Activated CD4-positive, alpha-beta T cell treated with anti-CD3 and anti-CD28 coated beads, Interleukin-2, amount 10 ng/mL, durations not matched to agents 24 days and 14 days (primary cell): ENCODE results near the gene MAGI2. TPM values are rescaled to one million over a fixed set of nuclear protein-coding genes. Genes with fewer than 3 reads are reported as not detected.

Source experiments
- DNase-seq: peaks from one replicate; pipeline ENCODE4 v3.0.0; 2022
- H3K27ac Mint-ChIP-seq: one replicate; pipeline ENCODE4 v1.8.0; 2022; ENCODE audit warnings: mild to moderate bottlenecking, mixed read lengths
- H3K27me3 Mint-ChIP-seq: one replicate; pipeline ENCODE4 v1.8.0; 2022; ENCODE audit warnings: mixed read lengths
- H3K36me3 Mint-ChIP-seq: one replicate; pipeline ENCODE4 v1.8.0; 2022; ENCODE audit warnings: low read depth, mild to moderate bottlenecking, mixed read lengths
- H3K4me1 Mint-ChIP-seq: one replicate; pipeline ENCODE4 v1.8.0; 2021; ENCODE audit warnings: mixed read lengths
- H3K4me3 Mint-ChIP-seq: one replicate; pipeline ENCODE4 v1.8.0; 2022; ENCODE audit warnings: mild to moderate bottlenecking, moderate library complexity, mixed read lengths
- H3K9me3 Mint-ChIP-seq: one replicate; pipeline ENCODE4 v1.8.0; 2021; ENCODE audit warnings: mixed read lengths
- intact Hi-C: fragments of 100-400 bp; cut with micrococcal nuclease; formaldehyde crosslinking; loops from one replicate; pipeline ENCODE4 v1.15.1; 2023
- total RNA-seq: library from RNA; stranded (reverse); gene quantifications from 2 replicates; pipeline ENCODE4 v1.2.3, GENCODE V29; 2022

Gene MAGI2
- total RNA-seq, 1 donor from 2014 or later, result 0.12 TPM

GRCh38 chr7:78924581-78924980, 528.9 kb downstream of the MAGI2 start:
- no peaks in the 10 kb centered on the region for H3K4me1 Mint-ChIP-seq
- no peaks in the 10 kb centered on the region for H3K36me3 Mint-ChIP-seq
- no peaks in the 10 kb centered on the region for H3K9me3 Mint-ChIP-seq
- no peak overlapping the region for H3K27ac Mint-ChIP-seq
- H3K4me3 Mint-ChIP-seq, result no peak overlapping the region
- intact Hi-C loops, result no loop called here
- DNase-seq, result no peak
- no peaks in the 10 kb centered on the region for H3K27me3 Mint-ChIP-seq

GRCh38 chr7:78912781-78913180, 540.7 kb downstream of the MAGI2 start:
- Mint-ChIP-seq H3K9me3 (no peaks in the 10 kb centered on the region), H3K4me1 (no peaks in the 10 kb centered on the region), H3K36me3 (no peaks in the 10 kb centered on the region), H3K27me3 (no peaks in the 10 kb centered on the region), H3K4me3 (no peak overlapping the region), H3K27ac (no peak overlapping the region)
- DNase-seq, result no peak
- intact Hi-C loops, result no loop called here

- no peaks in the 10 kb centered on the region for H3K36me3 Mint-ChIP-seq
- no peak overlapping the region for H3K4me3 Mint-ChIP-seq
- no peak for DNase-seq
- intact Hi-C loops, result no loop called here
- H3K4me1 Mint-ChIP-seq, result no peaks in the 10 kb centered on the region
- no peak overlapping the region for H3K27ac Mint-ChIP-seq
- no peaks in the 10 kb centered on the region for H3K27me3 Mint-ChIP-seq
- no peaks in the 10 kb centered on the region for H3K9me3 Mint-ChIP-seq
Observed at GRCh38 chr7:78906735-78907134, 546.7 kb downstream of the MAGI2 start.

- Mint-ChIP-seq H3K4me3 (no peak overlapping the region), H3K9me3 (no peaks in the 10 kb centered on the region), H3K27ac (no peak overlapping the region), H3K4me1 (no peaks in the 10 kb centered on the region), H3K27me3 (no peaks in the 10 kb centered on the region), H3K36me3 (no peaks in the 10 kb centered on the region)
- DNase-seq, result no peak
- intact Hi-C loops, result no loop called here
Observed at GRCh38 chr7:78905436-78905835, 548.0 kb downstream of the MAGI2 start.

- H3K27ac Mint-ChIP-seq, result no peak overlapping the region
- no peaks in the 10 kb centered on the region for H3K9me3 Mint-ChIP-seq
- DNase-seq, result no peak
- no peaks in the 10 kb centered on the region for H3K36me3 Mint-ChIP-seq
- no peak overlapping the region for H3K4me3 Mint-ChIP-seq
- intact Hi-C loops, result no loop called here
- no peaks in the 10 kb centered on the region for H3K4me1 Mint-ChIP-seq
- H3K27me3 Mint-ChIP-seq, result no peaks in the 10 kb centered on the region
Observed at GRCh38 chr7:78904983-78905382, 548.5 kb downstream of the MAGI2 start.

- Mint-ChIP-seq H3K36me3 (no peaks in the 10 kb centered on the region), H3K4me3 (no peak overlapping the region), H3K27me3 (no peaks in the 10 kb centered on the region), H3K9me3 (no peaks in the 10 kb centered on the region), H3K4me1 (no peaks in the 10 kb centered on the region), H3K27ac (no peak overlapping the region)
- DNase-seq, result no peak
- intact Hi-C loops, result no loop called here
Observed at GRCh38 chr7:78901566-78901965, 551.9 kb downstream of the MAGI2 start.

GRCh38 chr7:78900806-78901205, 552.7 kb downstream of the MAGI2 start:
- intact Hi-C loops, result no loop called here
- H3K27ac Mint-ChIP-seq, result no peak overlapping the region
- H3K36me3 Mint-ChIP-seq, result no peaks in the 10 kb centered on the region
- no peaks in the 10 kb centered on the region for H3K4me1 Mint-ChIP-seq
- no peak overlapping the region for H3K4me3 Mint-ChIP-seq
- no peaks in the 10 kb centered on the region for H3K9me3 Mint-ChIP-seq
- no peaks in the 10 kb centered on the region for H3K27me3 Mint-ChIP-seq
- no peak for DNase-seq

GRCh38 chr7:78895393-78895792, 558.1 kb downstream of the MAGI2 start:
- no peak overlapping the region for H3K4me3 Mint-ChIP-seq
- no peaks in the 10 kb centered on the region for H3K27me3 Mint-ChIP-seq
- H3K36me3 Mint-ChIP-seq, result no peaks in the 10 kb centered on the region
- no peaks in the 10 kb centered on the region for H3K4me1 Mint-ChIP-seq
- DNase-seq, result no peak
- no peak overlapping the region for H3K27ac Mint-ChIP-seq
- intact Hi-C loops, result no loop called here
- no peaks in the 10 kb centered on the region for H3K9me3 Mint-ChIP-seq

- no peaks in the 10 kb centered on the region for H3K27me3 Mint-ChIP-seq
- H3K4me1 Mint-ChIP-seq, result no peaks in the 10 kb centered on the region
- H3K27ac Mint-ChIP-seq, result no peak overlapping the region
- intact Hi-C loops, result no loop called here
- no peak for DNase-seq
- no peak overlapping the region for H3K4me3 Mint-ChIP-seq
- no peaks in the 10 kb centered on the region for H3K36me3 Mint-ChIP-seq
- peaks cover 12% of the 10 kb centered on the region for H3K9me3 Mint-ChIP-seq
Observed at GRCh38 chr7:78879206-78879605, 574.3 kb downstream of the MAGI2 start.

GRCh38 chr7:78873117-78873516, 580.4 kb downstream of the MAGI2 start:
- intact Hi-C loops, result no loop called here
- Mint-ChIP-seq H3K36me3 (no peaks in the 10 kb centered on the region), H3K27ac (no peak overlapping the region), H3K4me3 (no peak overlapping the region), H3K4me1 (no peaks in the 10 kb centered on the region), H3K27me3 (no peaks in the 10 kb centered on the region), H3K9me3 (peaks cover 4% of the 10 kb centered on the region)
- no peak for DNase-seq

- no peak for DNase-seq
- intact Hi-C loops, result no loop called here
- Mint-ChIP-seq H3K27ac (no peak overlapping the region), H3K9me3 (no peaks in the 10 kb centered on the region), H3K27me3 (no peaks in the 10 kb centered on the region), H3K36me3 (no peaks in the 10 kb centered on the region), H3K4me3 (no peak overlapping the region), H3K4me1 (no peaks in the 10 kb centered on the region)
Observed at GRCh38 chr7:78864339-78864738, 589.1 kb downstream of the MAGI2 start.

GRCh38 chr7:78863281-78863680, 590.2 kb downstream of the MAGI2 start:
- Mint-ChIP-seq H3K4me3 (no peak overlapping the region), H3K36me3 (no peaks in the 10 kb centered on the region), H3K27ac (no peak overlapping the region), H3K4me1 (no peaks in the 10 kb centered on the region), H3K9me3 (no peaks in the 10 kb centered on the region), H3K27me3 (no peaks in the 10 kb centered on the region)
- intact Hi-C loops, result no loop called here
- DNase-seq, result no peak

GRCh38 chr7:78862411-78862900, 591.0 kb downstream of the MAGI2 start:
- Mint-ChIP-seq H3K4me3 (no peak overlapping the region), H3K36me3 (no peaks in the 10 kb centered on the region), H3K27ac (no peak overlapping the region), H3K27me3 (no peaks in the 10 kb centered on the region), H3K9me3 (no peaks in the 10 kb centered on the region), H3K4me1 (no peaks in the 10 kb centered on the region)
- intact Hi-C loops, result no loop called here
- DNase-seq, result no peak

GRCh38 chr7:78852951-78853350, 600.5 kb downstream of the MAGI2 start:
- intact Hi-C loops, result no loop called here
- no peak for DNase-seq
- no peak overlapping the region for H3K27ac Mint-ChIP-seq
- no peaks in the 10 kb centered on the region for H3K4me1 Mint-ChIP-seq
- H3K4me3 Mint-ChIP-seq, result no peak overlapping the region
- H3K36me3 Mint-ChIP-seq, result no peaks in the 10 kb centered on the region
- peaks cover 3% of the 10 kb centered on the region for H3K9me3 Mint-ChIP-seq
- H3K27me3 Mint-ChIP-seq, result no peaks in the 10 kb centered on the region

GRCh38 chr7:78850093-78850740, 603.2 kb downstream of the MAGI2 start:
- H3K36me3 Mint-ChIP-seq, result no peaks in the 10 kb centered on the region
- no peaks in the 10 kb centered on the region for H3K27me3 Mint-ChIP-seq
- H3K9me3 Mint-ChIP-seq, result peaks cover 3% of the 10 kb centered on the region
- intact Hi-C loops, result no loop called here
- H3K4me1 Mint-ChIP-seq, result no peaks in the 10 kb centered on the region
- DNase-seq, result no peak
- H3K27ac Mint-ChIP-seq, result no peak overlapping the region
- no peak overlapping the region for H3K4me3 Mint-ChIP-seq
